ENCODE measurements around the gene TPRN. TPM values are rescaled to one million over a fixed set of nuclear protein-coding genes. Genes with fewer than 3 reads are reported as not detected.

Gene TPRN
- total RNA-seq, 1 experiment from 2014 or later = 23.0 TPM

DNA sequence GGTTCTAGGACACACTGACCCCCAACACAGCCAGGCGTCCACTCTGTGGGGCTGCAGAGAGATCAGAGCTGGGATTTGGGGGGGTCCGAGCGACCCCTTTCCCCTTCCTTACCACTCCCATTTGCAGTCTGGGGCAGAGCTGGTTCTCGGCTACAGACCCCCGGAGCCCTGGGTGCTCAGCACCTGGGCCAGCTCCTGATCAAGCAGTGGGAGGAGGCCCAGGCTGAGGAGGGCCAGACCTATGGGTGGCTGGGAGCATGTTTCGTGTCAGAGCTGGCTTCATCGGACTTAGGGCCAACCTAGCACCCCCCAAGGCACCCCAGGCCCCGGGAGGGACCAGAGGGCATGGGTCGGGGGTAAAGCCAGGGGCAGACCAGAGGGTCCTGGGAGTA is 54.0 kb downstream of the TPRN start:
- peaks cover 5% of the 10 kb centered on the region for H3K4me1 ChIP-seq (ENCODE audit: insufficient read depth, low read length, poor library complexity, severe bottlenecking)
- no TSS peak for BruUV-seq (replicated peaks)
- ChIA-PET CTCF (no interaction called here), POLR2A (ENCODE audit: low non-redundant PET) (no interaction called here)
- intact Hi-C loops (cut with micrococcal nuclease; ENCODE audit: unreplicated experiment) = no loop called here
- peaks cover 31% of the 10 kb centered on the region for H3K27me3 ChIP-seq (replicated peaks; ENCODE audit: insufficient read depth, low read depth, low read length, poor library complexity)
- DNase-seq (ENCODE audit: low spot score) = no peak
- H3K9me3 ChIP-seq (ENCODE audit: low read depth, low read length, poor library complexity, severe bottlenecking) = no peaks in the 10 kb centered on the region
- no peak for TF ChIP-seq EZH2 (IDR thresholded peaks at IDR 0.05; ENCODE audit: borderline replicate concordance, low read depth, low read length, poor library complexity, severe bottlenecking)
- TF ChIP-seq, protein P1, sequence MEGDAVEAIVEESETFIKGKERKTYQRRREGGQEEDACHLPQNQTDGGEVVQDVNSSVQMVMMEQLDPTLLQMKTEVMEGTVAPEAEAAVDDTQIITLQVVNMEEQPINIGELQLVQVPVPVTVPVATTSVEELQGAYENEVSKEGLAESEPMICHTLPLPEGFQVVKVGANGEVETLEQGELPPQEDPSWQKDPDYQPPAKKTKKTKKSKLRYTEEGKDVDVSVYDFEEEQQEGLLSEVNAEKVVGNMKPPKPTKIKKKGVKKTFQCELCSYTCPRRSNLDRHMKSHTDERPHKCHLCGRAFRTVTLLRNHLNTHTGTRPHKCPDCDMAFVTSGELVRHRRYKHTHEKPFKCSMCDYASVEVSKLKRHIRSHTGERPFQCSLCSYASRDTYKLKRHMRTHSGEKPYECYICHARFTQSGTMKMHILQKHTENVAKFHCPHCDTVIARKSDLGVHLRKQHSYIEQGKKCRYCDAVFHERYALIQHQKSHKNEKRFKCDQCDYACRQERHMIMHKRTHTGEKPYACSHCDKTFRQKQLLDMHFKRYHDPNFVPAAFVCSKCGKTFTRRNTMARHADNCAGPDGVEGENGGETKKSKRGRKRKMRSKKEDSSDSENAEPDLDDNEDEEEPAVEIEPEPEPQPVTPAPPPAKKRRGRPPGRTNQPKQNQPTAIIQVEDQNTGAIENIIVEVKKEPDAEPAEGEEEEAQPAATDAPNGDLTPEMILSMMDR (conservative IDR thresholded peaks at IDR 0.05; ENCODE audit: low read depth, low read length) = no peak
- H3K36me3 ChIP-seq (ENCODE audit: insufficient read depth, low read length, poor library complexity, severe bottlenecking) = no peaks in the 10 kb centered on the region
- no peak overlapping the region for H3K4me3 ChIP-seq (ENCODE audit: low read depth, low read length, poor library complexity, severe bottlenecking)
- no peak overlapping the region for H3K27ac ChIP-seq (ENCODE audit: low read depth, low read length, poor library complexity, severe bottlenecking)

DNA sequence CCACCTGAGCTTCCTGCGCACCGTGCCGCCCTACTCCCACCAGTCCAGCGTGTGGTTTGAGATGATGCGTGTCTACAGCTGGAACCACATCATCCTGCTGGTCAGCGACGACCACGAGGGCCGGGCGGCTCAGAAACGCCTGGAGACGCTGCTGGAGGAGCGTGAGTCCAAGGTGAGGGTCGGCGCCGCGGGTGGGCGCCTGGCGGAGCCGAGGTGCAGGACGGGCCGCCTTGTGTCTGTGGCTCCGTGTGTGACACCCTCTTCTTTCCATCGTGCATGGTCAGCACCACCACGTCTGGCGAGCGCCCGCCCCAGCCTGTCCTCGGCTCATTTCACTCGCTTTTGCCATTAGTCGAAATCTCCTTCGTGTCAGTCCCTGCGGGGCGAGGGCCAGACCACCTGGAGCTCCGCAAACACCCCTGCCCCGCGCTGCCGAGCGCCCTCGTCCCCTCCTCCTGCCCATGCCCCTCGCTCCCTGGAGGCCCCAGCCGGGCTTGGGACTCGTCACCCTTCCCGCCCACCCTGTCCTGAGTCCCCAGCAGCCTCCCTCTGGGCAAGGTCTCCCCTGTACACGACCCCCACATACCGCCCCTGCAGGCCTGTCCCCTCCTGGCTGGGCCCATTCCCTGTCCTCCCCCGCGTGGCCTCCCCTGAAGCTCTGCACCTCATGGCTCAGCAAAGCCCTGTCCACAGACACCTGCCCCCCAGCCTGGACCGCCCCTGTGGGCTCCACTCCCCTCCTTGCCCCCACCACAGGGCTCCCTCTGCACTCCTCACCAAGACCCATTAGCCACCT is 54.6 kb downstream of the TPRN start:
- peaks cover 5% of the 10 kb centered on the region for H3K4me1 ChIP-seq (ENCODE audit: insufficient read depth, low read length, poor library complexity, severe bottlenecking)
- no peak overlapping the region for H3K27ac ChIP-seq (ENCODE audit: low read depth, low read length, poor library complexity, severe bottlenecking)
- no TSS peak for BruUV-seq (replicated peaks)
- CTCF ChIA-PET = no interaction called here
- no peaks in the 10 kb centered on the region for H3K9me3 ChIP-seq (ENCODE audit: low read depth, low read length, poor library complexity, severe bottlenecking)
- H3K4me3 ChIP-seq (ENCODE audit: low read depth, low read length, poor library complexity, severe bottlenecking) = no peak overlapping the region
- no peak for TF ChIP-seq EZH2 (IDR thresholded peaks at IDR 0.05; ENCODE audit: borderline replicate concordance, low read depth, low read length, poor library complexity, severe bottlenecking)
- TF ChIP-seq, protein P1 (conservative IDR thresholded peaks at IDR 0.05; ENCODE audit: low read depth, low read length) = no peak
- no peak for DNase-seq (ENCODE audit: low spot score)
- peaks cover 37% of the 10 kb centered on the region for H3K27me3 ChIP-seq (replicated peaks; ENCODE audit: insufficient read depth, low read depth, low read length, poor library complexity)
- intact Hi-C loops (cut with micrococcal nuclease; ENCODE audit: unreplicated experiment) = no loop called here
- no peaks in the 10 kb centered on the region for H3K36me3 ChIP-seq (ENCODE audit: insufficient read depth, low read length, poor library complexity, severe bottlenecking)
- POLR2A ChIA-PET (ENCODE audit: low non-redundant PET) = no interaction called here

DNA sequence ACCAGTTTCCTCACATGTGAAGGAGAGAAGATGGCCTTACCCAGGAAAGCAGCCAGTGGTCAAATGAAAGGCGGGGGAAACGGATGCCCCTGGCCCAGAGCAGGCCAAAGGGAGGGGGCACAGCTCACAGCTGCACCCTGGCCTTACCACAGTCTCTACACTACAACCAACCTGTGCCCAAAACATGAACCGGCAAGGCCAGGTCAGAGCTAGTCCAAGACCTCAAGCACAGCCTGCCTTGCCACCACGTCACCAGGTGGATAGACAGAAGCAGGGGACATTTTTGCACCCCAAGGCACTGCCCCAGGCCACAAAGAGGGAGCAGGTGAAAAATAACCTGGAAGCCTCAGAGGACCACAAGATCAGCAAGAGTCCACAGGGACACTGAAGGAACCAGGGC is 57.1 kb downstream of the TPRN start:
- POLR2A ChIA-PET (ENCODE audit: low non-redundant PET) = no interaction called here
- H3K27ac ChIP-seq (ENCODE audit: low read depth, low read length, poor library complexity, severe bottlenecking) = no peak overlapping the region

More for the DNA sequence above, 57.1 kb downstream of the TPRN start:
- Histone ChIP-seq H3K36me3 (ENCODE audit: insufficient read depth, low read length, poor library complexity, severe bottlenecking) (no peaks in the 10 kb centered on the region), H3K4me3 (ENCODE audit: low read depth, low read length, poor library complexity, severe bottlenecking) (no peak overlapping the region), H3K27me3 (replicated peaks; ENCODE audit: insufficient read depth, low read depth, low read length, poor library complexity) (peaks cover 62% of the 10 kb centered on the region), H3K9me3 (ENCODE audit: low read depth, low read length, poor library complexity, severe bottlenecking) (no peaks in the 10 kb centered on the region), H3K4me1 (ENCODE audit: insufficient read depth, low read length, poor library complexity, severe bottlenecking) (no peaks in the 10 kb centered on the region)
- TF ChIP-seq EZH2 (IDR thresholded peaks at IDR 0.05; ENCODE audit: borderline replicate concordance, low read depth, low read length, poor library complexity, severe bottlenecking) = no peak
- TF ChIP-seq, protein P1 (conservative IDR thresholded peaks at IDR 0.05; ENCODE audit: low read depth, low read length) = no peak
- no peak for DNase-seq (ENCODE audit: low spot score)
- BruUV-seq (replicated peaks) = no TSS peak
- intact Hi-C loops (cut with micrococcal nuclease; ENCODE audit: unreplicated experiment) = no loop called here
- CTCF ChIA-PET = interaction anchor here (0.6 kb wide), 1 partner anchor 39 kb away, joined by 4 read pairs; no protein-coding TSS in a partner anchor
